GM10266 (cell line): ENCODE measurements around the gene ARSG.

Source experiments
- DNase-seq: peaks from one replicate; pipeline ENCODE4 v3.0.0; 2012; ENCODE audit errors: extremely low spot score
- TF ChIP-seq, protein P1 (sequence below): IDR thresholded peaks from 2 replicates; pipeline ENCODE4 v1.5.1; 2012; ENCODE audit warnings: mild to moderate bottlenecking, low read depth; ENCODE audit not compliant: control insufficient read depth, insufficient read depth; ENCODE audit errors: missing control alignments

Gene ARSG

DNA sequence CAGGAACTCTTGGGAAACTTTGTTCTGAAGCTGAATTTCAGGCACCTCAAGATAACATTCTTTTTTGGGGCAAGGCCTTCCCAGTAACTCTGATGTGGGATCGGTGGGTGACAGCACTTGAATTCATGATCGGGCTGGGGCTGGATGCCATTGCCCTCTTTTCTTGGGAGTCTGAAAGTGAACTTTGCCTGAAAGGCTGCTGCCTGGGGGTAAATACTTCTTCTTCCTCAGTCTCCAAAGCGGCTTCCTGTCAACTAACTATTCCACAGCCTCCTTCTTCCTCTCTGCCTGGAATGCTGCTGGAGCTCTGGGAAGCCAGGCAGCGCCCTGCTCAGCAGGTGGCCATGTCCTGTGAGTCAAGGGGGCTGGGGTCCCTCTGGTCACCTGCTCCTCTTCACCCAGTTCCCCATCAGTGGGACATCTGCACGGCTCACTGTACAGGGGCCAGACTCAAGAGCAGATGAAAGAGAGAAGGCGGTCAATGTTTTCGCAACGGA, 86.5 kb downstream of the ARSG start:
- no peak for DNase-seq
- TF ChIP-seq, protein P1, sequence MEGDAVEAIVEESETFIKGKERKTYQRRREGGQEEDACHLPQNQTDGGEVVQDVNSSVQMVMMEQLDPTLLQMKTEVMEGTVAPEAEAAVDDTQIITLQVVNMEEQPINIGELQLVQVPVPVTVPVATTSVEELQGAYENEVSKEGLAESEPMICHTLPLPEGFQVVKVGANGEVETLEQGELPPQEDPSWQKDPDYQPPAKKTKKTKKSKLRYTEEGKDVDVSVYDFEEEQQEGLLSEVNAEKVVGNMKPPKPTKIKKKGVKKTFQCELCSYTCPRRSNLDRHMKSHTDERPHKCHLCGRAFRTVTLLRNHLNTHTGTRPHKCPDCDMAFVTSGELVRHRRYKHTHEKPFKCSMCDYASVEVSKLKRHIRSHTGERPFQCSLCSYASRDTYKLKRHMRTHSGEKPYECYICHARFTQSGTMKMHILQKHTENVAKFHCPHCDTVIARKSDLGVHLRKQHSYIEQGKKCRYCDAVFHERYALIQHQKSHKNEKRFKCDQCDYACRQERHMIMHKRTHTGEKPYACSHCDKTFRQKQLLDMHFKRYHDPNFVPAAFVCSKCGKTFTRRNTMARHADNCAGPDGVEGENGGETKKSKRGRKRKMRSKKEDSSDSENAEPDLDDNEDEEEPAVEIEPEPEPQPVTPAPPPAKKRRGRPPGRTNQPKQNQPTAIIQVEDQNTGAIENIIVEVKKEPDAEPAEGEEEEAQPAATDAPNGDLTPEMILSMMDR = no peak

DNA sequence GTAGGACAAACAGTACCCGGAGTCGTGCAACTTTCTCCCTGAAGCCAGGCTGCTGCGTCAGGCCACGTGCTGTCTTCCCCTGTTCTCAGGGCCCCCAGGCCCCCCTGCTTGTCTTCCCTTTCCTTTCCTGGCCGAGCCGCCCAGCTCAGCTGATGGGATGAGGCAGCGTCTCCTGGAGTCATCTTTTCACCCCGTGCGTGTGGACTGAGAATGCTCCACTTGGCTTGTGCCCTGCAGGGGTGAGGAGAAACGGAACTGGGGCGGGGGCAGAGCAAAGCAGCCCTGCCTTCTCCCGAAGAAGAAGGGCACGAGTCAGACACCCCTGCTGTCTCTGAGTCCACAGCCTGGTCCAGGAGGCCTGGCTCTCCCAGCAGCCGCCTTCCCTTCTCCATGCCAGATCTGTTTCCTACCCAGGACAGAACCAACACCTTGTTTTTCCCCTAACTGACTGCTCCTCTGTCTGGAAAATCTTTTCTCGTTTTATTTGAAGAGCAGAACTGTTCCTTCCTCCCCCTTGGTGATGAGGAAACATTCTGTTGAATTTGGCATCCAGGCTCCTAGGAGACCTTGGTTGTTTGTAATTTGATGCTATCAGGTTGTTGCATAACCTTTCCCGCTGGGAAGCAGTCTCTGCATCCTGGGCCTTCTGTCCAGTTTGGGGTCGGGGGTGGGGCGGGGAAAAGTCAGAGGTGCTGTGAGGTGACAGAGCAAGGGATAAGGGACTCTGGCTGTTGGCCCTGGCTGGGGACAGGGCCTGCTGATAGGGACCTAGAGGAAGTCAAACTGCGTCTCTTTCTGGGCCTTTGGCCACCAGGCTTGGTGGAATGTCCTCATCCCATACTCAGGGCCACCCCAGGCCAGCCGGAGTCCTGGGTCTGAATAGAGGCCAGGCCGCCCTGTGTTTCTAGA, 87.2 kb downstream of the ARSG start:
- TF ChIP-seq, protein P1 = no peak
- DNase-seq = no peak

DNA sequence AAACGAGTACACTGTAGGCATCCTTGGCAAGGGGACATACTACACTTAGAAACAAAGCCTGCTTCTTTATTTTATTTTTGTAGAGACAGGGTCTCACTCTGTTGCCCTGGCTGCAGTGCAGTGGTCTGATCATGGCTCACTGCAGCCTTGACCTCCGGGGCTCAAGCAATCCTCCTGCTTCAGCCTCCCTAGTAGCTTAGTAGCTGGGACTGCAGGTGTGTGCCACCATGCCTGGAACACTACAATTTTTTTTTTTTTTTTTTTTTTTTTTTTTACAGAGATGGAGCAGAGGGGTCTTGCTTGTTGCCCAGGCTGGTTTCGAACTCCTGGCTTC, 87.8 kb downstream of the ARSG start:
- TF ChIP-seq, protein P1 = no peak
- DNase-seq = no peak

DNA sequence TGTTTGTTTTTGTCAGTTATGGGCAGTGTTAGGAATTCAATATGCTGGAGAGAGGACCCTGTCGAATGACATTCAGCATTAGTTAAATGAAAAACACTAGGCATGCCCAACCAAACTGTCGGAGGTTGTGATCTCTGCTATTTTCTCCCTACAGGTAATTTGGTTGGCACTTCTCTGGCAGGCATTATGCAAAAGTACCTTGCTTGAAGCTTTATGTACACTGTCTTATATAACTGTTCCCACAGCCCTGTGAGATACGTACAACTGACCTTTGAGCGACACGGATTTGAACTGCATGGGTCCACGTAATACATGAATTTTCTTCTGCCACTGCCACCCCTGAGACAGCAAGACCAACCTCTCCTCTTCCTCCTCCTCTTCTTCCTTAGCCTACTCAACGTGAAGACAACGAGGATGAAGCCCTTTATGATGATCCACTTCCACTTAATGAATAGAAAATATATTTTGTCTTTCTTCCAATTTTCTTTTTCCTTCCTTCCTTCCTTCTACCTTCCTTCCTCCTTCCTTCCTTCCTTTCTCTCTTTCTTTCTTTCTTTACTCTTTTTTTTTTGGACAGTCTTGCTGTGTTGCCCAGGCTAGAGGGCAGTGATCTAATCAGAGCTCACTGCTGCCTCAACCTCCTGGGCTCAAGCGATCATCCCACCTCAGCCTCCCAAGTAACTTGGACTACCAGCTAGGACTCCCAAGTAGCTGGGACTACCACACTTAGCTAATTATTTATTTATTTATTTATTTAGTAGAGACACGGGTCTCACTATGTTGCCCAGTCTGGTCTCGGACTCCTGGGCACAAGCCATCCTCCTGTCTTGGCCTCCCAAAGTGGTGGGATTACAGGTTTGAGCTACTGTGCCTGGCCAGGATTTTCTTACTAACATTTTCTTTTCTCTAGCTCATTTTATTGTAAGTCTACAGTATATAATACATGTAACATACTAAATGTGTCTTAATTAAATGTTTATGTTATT, 88.7 kb downstream of the ARSG start:
- DNase-seq = no peak
- TF ChIP-seq, protein P1 = no peak

DNA sequence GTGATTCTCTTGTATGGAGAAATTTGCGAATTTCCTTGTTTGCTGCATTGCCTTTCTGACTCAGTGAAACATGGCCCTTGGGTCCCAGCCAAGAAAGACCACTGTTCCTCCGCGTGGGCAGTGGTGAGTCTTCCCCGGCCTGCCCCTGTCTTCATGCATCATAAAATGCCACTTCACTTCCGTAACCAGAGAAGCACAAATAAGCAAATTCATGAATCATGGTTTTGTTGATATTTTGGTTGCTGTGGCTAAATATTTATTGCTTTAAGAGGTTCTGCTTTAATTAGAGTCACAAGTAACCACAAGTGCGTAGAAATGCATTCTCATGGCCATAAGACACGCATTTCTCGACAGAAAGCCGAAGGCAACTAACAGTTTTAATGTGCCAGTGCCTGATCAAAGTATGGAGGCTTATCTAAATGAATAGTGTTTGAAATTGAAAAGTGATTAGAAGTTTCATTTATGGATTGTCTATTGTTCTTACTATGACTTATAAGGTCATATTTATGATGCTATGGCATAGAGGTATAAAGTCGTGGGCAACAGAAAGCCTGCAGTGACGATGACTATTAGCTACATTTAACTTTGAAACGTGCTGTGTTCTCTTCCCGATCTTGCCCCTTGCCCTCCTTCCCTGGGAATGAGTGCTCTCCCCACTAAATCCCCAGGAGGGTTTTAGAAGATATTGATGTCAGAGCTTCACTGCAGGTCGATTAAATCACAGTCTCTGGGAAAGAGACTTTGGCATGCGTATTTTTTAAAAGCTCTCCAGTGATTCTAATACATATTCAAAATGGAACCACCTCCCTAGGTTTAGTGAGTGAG, 90.0 kb downstream of the ARSG start:
- no peak for DNase-seq
- TF ChIP-seq, protein P1 = no peak

DNA sequence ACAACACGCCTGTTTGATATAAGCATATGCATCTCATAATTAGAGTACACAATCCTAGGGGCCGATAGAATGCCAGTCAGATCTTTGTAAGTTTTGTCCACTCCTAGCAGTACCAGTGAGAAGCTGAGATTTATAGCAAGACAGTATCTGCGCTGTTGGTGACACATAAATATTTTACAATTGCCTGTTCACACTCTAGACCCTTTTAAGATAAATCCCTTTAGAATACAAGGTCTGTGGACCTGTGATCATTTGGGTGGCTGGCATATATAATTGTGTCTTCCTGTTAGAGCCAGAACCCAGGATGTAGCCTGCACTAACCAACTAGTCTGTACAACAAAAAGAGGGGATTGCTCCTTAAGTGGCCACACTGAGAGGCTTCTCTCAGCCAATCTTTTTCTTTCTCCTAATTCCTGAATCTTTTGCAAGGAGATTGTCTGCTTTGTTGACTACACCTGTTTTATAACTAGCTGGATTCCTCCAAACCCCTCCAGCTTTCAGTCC, 91.3 kb downstream of the ARSG start:
- TF ChIP-seq, protein P1 = no peak
- no peak for DNase-seq
